GM12878 (cell line): ENCODE measurements around the gene PLCD1.

Experiments used
- ASH2L ChIP-seq: fragments of 300-600, 200-600 bp; sonication (generic); IDR thresholded peaks from 2 replicates; pipeline ENCODE4 v1.6.1; 2017; ENCODE audit warnings: low read depth, mild to moderate bottlenecking, borderline replicate concordance
- EP300 ChIP-seq, 2 experiments: fragments of 150-350 bp in 1 of 2; IDR thresholded peaks; 2 replicates each; pipeline ENCODE4 v1.6.1; 2011 to 2012; ENCODE audit warnings: low read depth in 2 of 2, low read length in 2 of 2, borderline replicate concordance in 1 of 2, improper control_type of control experiment in 1 of 2, inconsistent platforms in 1 of 2; ENCODE audit not compliant: control insufficient read depth in 1 of 2
- NRF1 ChIP-seq: conservative IDR thresholded peaks from 2 replicates; pipeline ENCODE4 v1.6.1; 2011; ENCODE audit warnings: mild to moderate bottlenecking, low read depth, low read length, improper control_type of control experiment
- SIX5 ChIP-seq: IDR thresholded peaks from 2 replicates; pipeline ENCODE4 v1.6.1; 2011; ENCODE audit warnings: mild to moderate bottlenecking, low read depth, low read length, moderate library complexity; ENCODE audit not compliant: severe bottlenecking
- TF ChIP-seq, protein P1 (sequence below), 3 experiments: IDR thresholded peaks in 2 of 3; conservative IDR thresholded peaks in 1 of 3; 2 replicates each; pipeline ENCODE4 v1.5.1; 2011; ENCODE audit warnings: low read depth in 3 of 3, low read length in 3 of 3, mild to moderate bottlenecking in 3 of 3, control low read depth in 2 of 3, moderate library complexity in 2 of 3, inconsistent platforms in 1 of 3, mixed read lengths in 1 of 3; ENCODE audit not compliant: control insufficient read depth in 2 of 3, insufficient read depth in 1 of 3; ENCODE audit errors: extremely low read depth in 1 of 3
- TF ChIP-seq, protein P2 (sequence below): IDR thresholded peaks from 2 replicates; pipeline ENCODE4 v1.6.1; 2012; ENCODE audit warnings: low read length, inconsistent platforms
- TF ChIP-seq, protein P3 (sequence below): fragments of 150-350 bp; IDR thresholded peaks from 2 replicates; pipeline ENCODE4 v1.6.1; 2016; ENCODE audit warnings: low read depth, low read length

GRCh38 chr3:38039899-38040261 lies 10.4 kb upstream of the PLCD1 start:
- TF ChIP-seq EP300 (IDR thresholded peaks at IDR 0.05; ENCODE audit: borderline replicate concordance in 1 of 2, control insufficient read depth in 1 of 2, low read depth in 2 of 2, low read length in 2 of 2) (no peak), ASH2L (no peak), NRF1 (no peak), SIX5 (no peak)
- TF ChIP-seq, protein P1, sequence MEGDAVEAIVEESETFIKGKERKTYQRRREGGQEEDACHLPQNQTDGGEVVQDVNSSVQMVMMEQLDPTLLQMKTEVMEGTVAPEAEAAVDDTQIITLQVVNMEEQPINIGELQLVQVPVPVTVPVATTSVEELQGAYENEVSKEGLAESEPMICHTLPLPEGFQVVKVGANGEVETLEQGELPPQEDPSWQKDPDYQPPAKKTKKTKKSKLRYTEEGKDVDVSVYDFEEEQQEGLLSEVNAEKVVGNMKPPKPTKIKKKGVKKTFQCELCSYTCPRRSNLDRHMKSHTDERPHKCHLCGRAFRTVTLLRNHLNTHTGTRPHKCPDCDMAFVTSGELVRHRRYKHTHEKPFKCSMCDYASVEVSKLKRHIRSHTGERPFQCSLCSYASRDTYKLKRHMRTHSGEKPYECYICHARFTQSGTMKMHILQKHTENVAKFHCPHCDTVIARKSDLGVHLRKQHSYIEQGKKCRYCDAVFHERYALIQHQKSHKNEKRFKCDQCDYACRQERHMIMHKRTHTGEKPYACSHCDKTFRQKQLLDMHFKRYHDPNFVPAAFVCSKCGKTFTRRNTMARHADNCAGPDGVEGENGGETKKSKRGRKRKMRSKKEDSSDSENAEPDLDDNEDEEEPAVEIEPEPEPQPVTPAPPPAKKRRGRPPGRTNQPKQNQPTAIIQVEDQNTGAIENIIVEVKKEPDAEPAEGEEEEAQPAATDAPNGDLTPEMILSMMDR (IDR thresholded peaks at IDR 0.05 in 2 of 3, conservative IDR thresholded peaks at IDR 0.05 in 1 of 3; ENCODE audit: control insufficient read depth in 2 of 3, extremely low read depth in 1 of 3, insufficient read depth in 1 of 3, low read depth in 3 of 3, low read length in 3 of 3) = peak; percentile 30 to 57 (median 34); a peak in 3 of 6 replicates
- TF ChIP-seq, protein P2, sequence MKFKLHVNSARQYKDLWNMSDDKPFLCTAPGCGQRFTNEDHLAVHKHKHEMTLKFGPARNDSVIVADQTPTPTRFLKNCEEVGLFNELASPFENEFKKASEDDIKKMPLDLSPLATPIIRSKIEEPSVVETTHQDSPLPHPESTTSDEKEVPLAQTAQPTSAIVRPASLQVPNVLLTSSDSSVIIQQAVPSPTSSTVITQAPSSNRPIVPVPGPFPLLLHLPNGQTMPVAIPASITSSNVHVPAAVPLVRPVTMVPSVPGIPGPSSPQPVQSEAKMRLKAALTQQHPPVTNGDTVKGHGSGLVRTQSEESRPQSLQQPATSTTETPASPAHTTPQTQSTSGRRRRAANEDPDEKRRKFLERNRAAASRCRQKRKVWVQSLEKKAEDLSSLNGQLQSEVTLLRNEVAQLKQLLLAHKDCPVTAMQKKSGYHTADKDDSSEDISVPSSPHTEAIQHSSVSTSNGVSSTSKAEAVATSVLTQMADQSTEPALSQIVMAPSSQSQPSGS = no peak
- TF ChIP-seq, protein P3, sequence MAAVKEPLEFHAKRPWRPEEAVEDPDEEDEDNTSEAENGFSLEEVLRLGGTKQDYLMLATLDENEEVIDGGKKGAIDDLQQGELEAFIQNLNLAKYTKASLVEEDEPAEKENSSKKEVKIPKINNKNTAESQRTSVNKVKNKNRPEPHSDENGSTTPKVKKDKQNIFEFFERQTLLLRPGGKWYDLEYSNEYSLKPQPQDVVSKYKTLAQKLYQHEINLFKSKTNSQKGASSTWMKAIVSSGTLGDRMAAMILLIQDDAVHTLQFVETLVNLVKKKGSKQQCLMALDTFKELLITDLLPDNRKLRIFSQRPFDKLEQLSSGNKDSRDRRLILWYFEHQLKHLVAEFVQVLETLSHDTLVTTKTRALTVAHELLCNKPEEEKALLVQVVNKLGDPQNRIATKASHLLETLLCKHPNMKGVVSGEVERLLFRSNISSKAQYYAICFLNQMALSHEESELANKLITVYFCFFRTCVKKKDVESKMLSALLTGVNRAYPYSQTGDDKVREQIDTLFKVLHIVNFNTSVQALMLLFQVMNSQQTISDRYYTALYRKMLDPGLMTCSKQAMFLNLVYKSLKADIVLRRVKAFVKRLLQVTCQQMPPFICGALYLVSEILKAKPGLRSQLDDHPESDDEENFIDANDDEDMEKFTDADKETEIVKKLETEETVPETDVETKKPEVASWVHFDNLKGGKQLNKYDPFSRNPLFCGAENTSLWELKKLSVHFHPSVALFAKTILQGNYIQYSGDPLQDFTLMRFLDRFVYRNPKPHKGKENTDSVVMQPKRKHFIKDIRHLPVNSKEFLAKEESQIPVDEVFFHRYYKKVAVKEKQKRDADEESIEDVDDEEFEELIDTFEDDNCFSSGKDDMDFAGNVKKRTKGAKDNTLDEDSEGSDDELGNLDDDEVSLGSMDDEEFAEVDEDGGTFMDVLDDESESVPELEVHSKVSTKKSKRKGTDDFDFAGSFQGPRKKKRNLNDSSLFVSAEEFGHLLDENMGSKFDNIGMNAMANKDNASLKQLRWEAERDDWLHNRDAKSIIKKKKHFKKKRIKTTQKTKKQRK = no peak
